GM12873 (cell line): ENCODE measurements around the gene RAB3C.

Source experiments
- CTCF ChIP-seq: IDR thresholded peaks from 2 replicates; pipeline ENCODE4 v1.5.1; 2012; ENCODE audit warnings: low read depth, mild to moderate bottlenecking, moderate library complexity, low read length, control low read depth; ENCODE audit not compliant: insufficient read depth; ENCODE audit errors: missing control alignments

Gene RAB3C

GRCh38 chr5:58687595-58687994 lies 104.7 kb downstream of the RAB3C start:
- no peak for TF ChIP-seq CTCF

- TF ChIP-seq CTCF, result no peak
These were observed 116.9 kb downstream of the RAB3C start for GRCh38 chr5:58699762-58700118.

- TF ChIP-seq CTCF, result no peak
These were observed 121.2 kb downstream of the RAB3C start for GRCh38 chr5:58703925-58704555.

GRCh38 chr5:58706736-58707135 lies 123.9 kb downstream of the RAB3C start:
- no peak for TF ChIP-seq CTCF

- no peak for TF ChIP-seq CTCF
These were observed 125.6 kb downstream of the RAB3C start for GRCh38 chr5:58708456-58708855.

- TF ChIP-seq CTCF, result no peak
These were observed 128.0 kb downstream of the RAB3C start for GRCh38 chr5:58710871-58711270.

- TF ChIP-seq CTCF, result no peak
These were observed 129.1 kb downstream of the RAB3C start for GRCh38 chr5:58711965-58712364.
